Activated CD4-positive, alpha-beta T cell treated with anti-CD3 and anti-CD28 coated beads, Interleukin-2, Interleukin-4, amounts not matched to agents 100 ng/mL and 50 ng/mL, durations not matched to agents 16 hours and 8 hours (primary cell): ENCODE data around the gene SMOC2.

Experiments used
- DNase-seq: peaks from one replicate; pipeline ENCODE4 v3.0.0-alpha.2; 2020; ENCODE audit warnings: low spot score

Gene SMOC2

GRCh38 chr6:168415993-168416530 lies 24.9 kb upstream of the SMOC2 start:
- no peak for DNase-seq

- no peak for DNase-seq
These were observed 24.5 kb upstream of the SMOC2 start for GRCh38 chr6:168416531-168416930.

DNA sequence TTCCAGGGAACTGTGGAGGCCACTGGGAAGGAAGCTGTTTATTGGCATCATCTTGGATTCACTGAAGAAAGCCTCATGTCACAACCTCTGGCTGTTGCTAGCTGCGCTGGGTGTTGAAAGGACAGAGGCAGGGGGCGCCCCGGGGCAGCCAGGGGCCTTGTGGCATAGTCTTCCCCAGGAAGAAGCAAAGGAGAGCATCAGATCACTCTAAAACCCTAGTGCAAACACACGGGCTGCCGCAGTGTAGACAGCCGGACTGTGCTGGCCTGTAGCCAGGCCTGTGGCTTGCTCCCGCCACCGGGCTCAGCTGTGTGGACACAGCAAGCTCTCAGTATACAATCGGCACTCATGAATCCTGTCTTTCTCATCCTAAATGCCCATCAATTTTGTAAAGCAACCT lies 23.8 kb upstream of the SMOC2 start:
- no peak for DNase-seq

GRCh38 chr6:168417679-168418557 lies 23.1 kb upstream of the SMOC2 start:
- no peak for DNase-seq

- no peak for DNase-seq
These were observed 22.3 kb upstream of the SMOC2 start for GRCh38 chr6:168418711-168419121.

- no peak for DNase-seq
These were observed 21.4 kb upstream of the SMOC2 start for GRCh38 chr6:168419569-168419968.

DNA sequence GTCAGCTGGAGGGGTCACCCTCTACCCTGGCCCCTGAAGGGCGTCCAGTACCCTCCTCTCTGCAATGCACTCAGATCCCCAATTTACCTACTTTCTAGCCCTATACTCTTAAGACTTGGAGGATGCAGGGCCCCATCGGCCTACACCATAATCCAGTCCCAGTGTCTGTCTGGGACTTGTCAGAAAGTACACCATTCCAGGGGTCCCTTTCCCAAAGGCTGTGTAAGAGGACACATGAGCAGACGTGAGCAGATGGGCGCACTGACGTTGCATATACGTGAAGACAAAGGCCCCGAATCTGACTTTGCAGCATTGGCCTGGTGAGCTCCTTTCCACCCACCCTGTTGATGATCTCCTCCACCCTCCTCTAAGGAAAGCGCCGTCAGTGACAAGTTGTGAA lies 20.9 kb upstream of the SMOC2 start:
- no peak for DNase-seq

- no peak for DNase-seq
These were observed 20.3 kb upstream of the SMOC2 start for GRCh38 chr6:168420706-168421105.

GRCh38 chr6:168427184-168427583 lies 13.8 kb upstream of the SMOC2 start:
- DNase-seq: no peak

- no peak for DNase-seq
These were observed 12.7 kb upstream of the SMOC2 start for GRCh38 chr6:168428052-168428826.

GRCh38 chr6:168428863-168429262 lies 12.1 kb upstream of the SMOC2 start:
- no peak for DNase-seq

DNA sequence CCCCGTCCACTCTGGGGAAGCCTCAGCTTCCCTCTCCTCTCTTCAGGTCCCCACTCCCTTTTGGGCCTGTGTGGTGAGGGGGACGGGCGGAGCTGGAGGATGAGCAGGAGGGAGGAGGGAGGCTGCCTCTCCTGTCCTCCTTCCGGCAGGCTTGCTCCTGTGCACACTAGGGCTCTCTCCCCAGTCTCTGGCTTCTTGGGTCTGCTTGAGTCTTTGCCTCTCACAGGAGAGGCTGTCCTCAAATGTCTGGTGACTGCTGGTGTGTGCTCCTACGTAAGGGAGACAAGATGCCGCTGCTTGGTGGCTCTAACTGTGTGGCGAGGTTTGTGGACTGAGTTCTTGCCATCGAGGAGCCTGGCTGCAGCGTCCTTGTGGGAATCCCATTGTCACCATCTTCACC lies 8.8 kb upstream of the SMOC2 start:
- no peak for DNase-seq

- DNase-seq: no peak
These were observed 7.1 kb upstream of the SMOC2 start for GRCh38 chr6:168433898-168434297.

DNA sequence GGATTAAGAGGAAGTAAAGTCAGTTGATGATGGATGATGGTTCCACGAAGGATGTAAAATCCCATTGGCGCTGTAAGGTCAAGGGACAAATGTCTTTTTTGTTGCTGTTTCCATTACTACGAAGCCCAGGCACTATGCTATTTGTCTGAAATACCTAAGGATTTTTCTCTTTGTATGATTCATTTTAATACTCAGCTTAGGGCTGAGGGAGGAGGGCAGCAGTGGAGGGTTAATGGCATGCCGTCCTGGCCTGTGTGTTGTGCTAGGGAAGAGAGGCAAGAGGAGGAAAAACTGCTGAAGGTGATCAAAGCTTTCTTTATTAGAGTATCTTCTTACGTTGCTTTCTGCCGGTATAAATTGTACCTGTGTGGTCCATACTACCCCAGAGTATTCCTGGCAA lies 6.5 kb upstream of the SMOC2 start:
- no peak for DNase-seq

DNA sequence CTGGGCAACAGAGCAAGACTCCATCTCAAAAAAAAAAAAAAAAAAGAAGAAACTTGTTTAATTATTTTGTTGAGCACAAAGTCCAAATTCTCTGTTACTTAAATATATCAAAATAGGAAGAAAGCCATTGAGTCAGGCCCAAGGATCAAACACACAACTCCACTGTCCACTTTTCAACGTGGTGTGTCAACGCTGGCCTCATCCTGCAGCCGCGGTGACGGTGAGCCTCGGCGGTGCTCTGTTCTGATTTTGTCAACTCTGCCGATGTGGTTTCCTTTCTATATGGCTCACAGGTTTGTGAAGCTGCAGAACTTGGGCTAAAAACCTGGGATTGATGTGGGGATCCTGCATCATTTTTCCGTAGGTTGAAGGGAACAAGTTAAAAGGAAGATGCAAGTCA lies 3.2 kb upstream of the SMOC2 start:
- DNase-seq: no peak

DNA sequence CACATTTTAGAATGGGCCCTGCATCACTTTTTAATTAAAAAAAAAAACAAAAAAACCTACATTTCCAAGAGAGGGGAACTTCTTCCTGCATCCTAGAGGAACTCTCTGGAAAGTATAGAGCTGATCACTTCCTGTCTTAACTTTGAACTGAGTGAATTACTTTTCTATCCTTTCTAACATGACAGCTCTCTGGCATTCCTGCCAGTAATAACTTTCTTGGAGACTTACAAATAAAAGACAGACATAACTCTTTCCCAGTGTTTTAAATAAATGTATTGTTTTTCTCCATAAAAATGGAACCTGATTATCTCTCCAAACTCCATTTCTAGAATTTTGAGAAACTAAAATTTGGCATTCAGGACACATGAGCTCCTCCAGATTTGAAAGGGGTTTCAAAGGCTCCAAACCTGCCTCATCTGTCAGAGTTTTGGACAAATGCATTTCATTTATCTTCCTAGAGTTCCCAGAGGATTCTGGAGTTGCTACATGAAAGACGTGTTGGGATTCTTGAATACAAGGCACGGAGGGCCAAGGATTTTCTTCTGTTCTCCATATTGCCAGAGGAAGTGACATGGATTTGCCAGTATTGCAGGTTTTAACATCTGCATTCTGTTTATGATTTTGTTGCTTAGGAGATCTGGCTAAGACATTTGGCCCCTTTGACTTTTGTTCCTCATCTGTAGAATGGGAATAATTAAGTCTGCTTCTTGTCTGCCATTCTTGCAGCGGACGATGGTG lies 2.0 kb upstream of the SMOC2 start:
- DNase-seq: no peak

DNA sequence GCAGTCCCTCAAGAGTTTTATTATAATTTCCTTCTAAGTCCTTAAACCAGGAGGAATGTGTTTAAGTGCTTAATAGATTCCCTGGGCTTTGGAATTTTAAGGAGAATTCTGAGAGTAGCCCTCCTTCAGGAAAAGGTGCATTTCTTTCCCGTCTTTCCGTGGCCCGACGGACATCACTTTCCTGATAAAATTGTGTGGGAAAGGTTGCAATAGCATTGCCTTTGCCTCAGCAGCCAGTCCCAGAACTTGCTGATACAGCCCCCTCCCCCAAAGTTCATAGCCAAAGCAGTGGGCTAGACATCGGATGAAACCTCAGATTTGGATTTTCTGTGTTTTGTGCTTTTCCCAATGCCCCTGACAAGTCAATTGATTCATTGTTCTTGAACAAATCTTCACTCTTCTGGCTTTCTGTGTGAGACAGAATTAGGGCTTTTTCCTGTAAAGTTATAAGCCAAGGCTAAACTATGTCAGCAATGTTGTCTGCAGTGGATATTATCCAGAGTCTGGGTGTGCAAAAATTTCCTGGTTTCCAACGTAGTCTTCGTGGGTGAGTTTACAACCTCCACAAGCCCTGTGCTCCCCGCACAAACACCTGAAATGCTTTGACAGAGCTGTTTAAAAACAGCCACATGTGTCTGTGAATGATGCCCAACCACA lies 1.1 kb upstream of the SMOC2 start:
- no peak for DNase-seq

DNA sequence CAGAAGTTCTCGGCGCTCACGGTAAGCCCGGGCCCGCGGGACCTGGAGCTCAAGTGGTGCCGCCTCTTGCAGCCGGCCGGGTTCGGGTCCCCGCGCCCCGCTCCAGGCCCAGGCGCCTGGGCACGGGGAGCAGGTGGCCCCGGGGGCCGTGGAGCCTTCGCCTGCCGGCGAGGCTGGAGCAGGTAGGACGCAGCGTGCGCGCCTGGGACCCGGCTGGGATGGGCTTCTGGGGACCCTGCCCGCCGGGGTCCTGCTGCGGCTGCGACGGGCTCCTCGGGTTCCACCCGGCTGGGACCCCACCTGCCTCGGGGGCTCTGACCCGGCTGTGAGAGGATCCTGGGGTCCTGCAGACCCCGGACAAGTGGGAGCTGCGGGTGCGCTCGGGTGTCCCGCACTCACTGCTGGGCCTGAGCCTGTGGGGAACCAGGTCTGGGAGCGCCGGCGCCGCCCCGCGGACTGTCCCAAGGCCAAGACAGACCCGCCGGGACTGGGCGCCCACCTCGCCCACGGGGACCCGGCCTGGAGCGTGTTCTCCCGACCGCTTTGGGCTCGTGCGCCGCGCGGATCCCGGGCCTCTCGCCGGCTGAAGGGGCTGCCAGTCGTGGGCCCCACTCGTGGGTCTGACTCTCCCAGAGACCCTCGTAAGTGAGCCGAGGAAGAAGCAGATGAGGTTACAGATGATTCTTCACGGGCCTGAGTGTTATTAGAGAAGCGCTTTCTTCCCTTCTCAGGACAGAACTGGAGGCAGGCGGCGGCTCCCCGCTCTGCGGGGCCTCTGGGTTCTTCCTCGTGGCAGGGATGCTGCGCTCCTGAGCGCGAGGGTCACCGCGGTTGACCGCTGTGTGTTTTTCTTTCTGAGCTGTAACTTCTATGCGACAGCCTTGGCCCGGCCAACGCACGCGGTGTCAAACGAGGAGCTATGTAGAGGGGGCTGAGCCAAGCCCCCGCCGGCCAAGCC lies 729 bp downstream of the SMOC2 start:
- no peak for DNase-seq

- no peak for DNase-seq
These were observed 1.7 kb downstream of the SMOC2 start for GRCh38 chr6:168442646-168443045.

GRCh38 chr6:168447282-168447681 lies 6.3 kb downstream of the SMOC2 start:
- no peak for DNase-seq

DNA sequence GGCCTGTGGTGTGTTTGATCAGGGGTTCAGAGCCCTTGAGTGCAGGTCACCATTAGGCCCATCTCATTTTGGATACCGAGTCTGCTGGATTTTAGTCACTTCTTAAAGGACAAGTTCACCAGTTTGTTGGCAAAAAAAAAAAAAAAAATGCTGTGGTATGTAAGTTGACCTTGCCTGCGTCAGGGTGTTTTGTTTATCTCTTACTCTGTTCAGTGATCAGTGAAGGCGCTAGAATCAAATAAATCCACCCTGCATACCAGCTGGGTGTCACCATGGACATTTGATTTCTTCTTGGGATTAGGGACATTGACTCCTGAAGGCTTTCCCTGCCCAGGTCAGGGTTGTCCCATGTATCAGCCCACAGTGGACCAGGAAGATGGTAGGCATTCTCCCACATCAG lies 6.7 kb downstream of the SMOC2 start:
- no peak for DNase-seq
